Left ventricle myocardium superior (tissue), 1 donor: ENCODE data around the gene MS4A5. TPM values are rescaled to one million over a fixed set of nuclear protein-coding genes. Genes with fewer than 3 reads are reported as not detected.
"Not testable (repeated sequence)": the region's sequence is repeated elsewhere in the genome, so short reads cannot be mapped to it uniquely, and the experiment has no call there.

Source experiments
- ATAC-seq: fragments of 200-7000 bp; cut with Tn5 transposase; one replicate; pipeline ENCODE4 v1.9.1; 2020; ENCODE audit warnings: mild to moderate bottlenecking, moderate library complexity
- DNase-seq: peaks from one replicate; pipeline ENCODE4 v3.0.0-alpha.2; 2020
- intact Hi-C: fragments of 100-400 bp; cut with micrococcal nuclease; formaldehyde crosslinking; loops from one replicate; pipeline ENCODE4 v1.11.0; 2022
- long read RNA-seq: library from polyadenylated mRNA; unstranded; transcript quantifications from one replicate; pipeline ENCODE4 v2.0.0, GENCODE V29; 2021
- total RNA-seq: library from RNA; stranded (reverse); fragmentation: NEBNext Ultra II Directional; extraction: Animal tissue kit (Norgen Biotek cat#: 25700); gene quantifications from one replicate; pipeline ENCODE4 v1.2.1, GENCODE V29; 2021
- donor health status: DM: no; HTN: yes; CAD: no; lungs with severe emphysema.

The MS4A5 gene
- not detected for total RNA-seq
- long read RNA-seq = 0 reads

- no peak for DNase-seq
- intact Hi-C loops = no loop called here
- no peak for ATAC-seq
These were observed at the start of gene MS4A5 for GRCh38 chr11:60429272-60429671. MS4A5 (plus strand) TSS chr11:60429572; CDS start chr11:60429675, 103 bp downstream.

GRCh38 chr11:60389279-60389910, 40.0 kb upstream of the MS4A5 start:
- ATAC-seq (peak; percentile 78), DNase-seq (no peak)
- intact Hi-C loops = no loop called here

GRCh38 chr11:60390419-60390818, 39.0 kb upstream of the MS4A5 start:
- ATAC-seq (no peak), DNase-seq (no peak)
- intact Hi-C loops = no loop called here

GRCh38 chr11:60392361-60392760, 37.0 kb upstream of the MS4A5 start:
- no peak for DNase-seq
- intact Hi-C loops = no loop called here
- ATAC-seq = no peak

- intact Hi-C loops = no loop called here
- ATAC-seq = no peak
- DNase-seq = no peak
These were observed 36.4 kb upstream of the MS4A5 start for GRCh38 chr11:60393016-60393415.

- ATAC-seq (no peak), DNase-seq (no peak)
These were observed 34.5 kb upstream of the MS4A5 start for GRCh38 chr11:60394666-60395380.

GRCh38 chr11:60396382-60396781, 33.0 kb upstream of the MS4A5 start, which contains the start of gene MS4A14:
MS4A14 (plus strand) TSS chr11:60396459; CDS start chr11:60396579, 120 bp downstream.
- ATAC-seq (peak; percentile 50), DNase-seq (no peak)
- intact Hi-C loops = no loop called here

More at GRCh38 chr11:60394666-60395380, 34.5 kb upstream of the MS4A5 start:
- intact Hi-C loops = no loop called here

GRCh38 chr11:60396799-60397198, 32.6 kb upstream of the MS4A5 start:
- intact Hi-C loops = no loop called here
- peak; percentile 55 for ATAC-seq

GRCh38 chr11:60420015-60420414, 9.4 kb upstream of the MS4A5 start:
- ATAC-seq = no peak
- no peak for DNase-seq
- intact Hi-C loops = no loop called here

More at GRCh38 chr11:60396799-60397198, 32.6 kb upstream of the MS4A5 start:
- DNase-seq = no peak

- no peak for DNase-seq
- intact Hi-C loops = no loop called here
- ATAC-seq = no peak
These were observed 6.8 kb upstream of the MS4A5 start for GRCh38 chr11:60422609-60423008.

- ATAC-seq = no peak
- no peak for DNase-seq
- intact Hi-C loops = no loop called here
These were observed 855 bp upstream of the MS4A5 start for GRCh38 chr11:60428517-60428916.

- ATAC-seq = no peak
- DNase-seq = no peak
- intact Hi-C loops = no loop called here
These were observed 1.9 kb downstream of the MS4A5 start for GRCh38 chr11:60431251-60431650.

GRCh38 chr11:60433401-60433800, 4.0 kb downstream of the MS4A5 start:
- ATAC-seq = no peak
- intact Hi-C loops = no loop called here
- DNase-seq = no peak

- ATAC-seq (no peak), DNase-seq (no peak)
- intact Hi-C loops = no loop called here
These were observed 17.7 kb downstream of the MS4A5 start for GRCh38 chr11:60447070-60447469.

GRCh38 chr11:60447846-60448245, 18.5 kb downstream of the MS4A5 start:
- no peak for ATAC-seq
- no peak for DNase-seq
- intact Hi-C loops = no loop called here

- DNase-seq, intact Hi-C loops, ATAC-seq: not testable (repeated sequence)
These were observed 21.8 kb downstream of the MS4A5 start for GRCh38 chr11:60451185-60451584.

GRCh38 chr11:60454212-60454611, 24.8 kb downstream of the MS4A5 start:
- intact Hi-C loops = no loop called here
- DNase-seq (no peak), ATAC-seq (no peak)

- intact Hi-C loops = no loop called here
- DNase-seq (no peak), ATAC-seq (no peak)
These were observed 26.2 kb downstream of the MS4A5 start, which contains the start of gene MS4A1 for GRCh38 chr11:60455531-60456042. MS4A1 (plus strand) TSS chr11:60455847; CDS start chr11:60462375, 6,528 bp downstream.

- intact Hi-C loops = no loop called here
- ATAC-seq (no peak), DNase-seq (no peak)
These were observed 28.2 kb downstream of the MS4A5 start for GRCh38 chr11:60457576-60457975.

- DNase-seq = no peak
- ATAC-seq = no peak
- intact Hi-C loops = no loop called here
These were observed 30.0 kb downstream of the MS4A5 start for GRCh38 chr11:60459345-60459744.
